ENCODE measurements around the gene EFHD2.
"Not testable (repeated sequence)": the region's sequence is repeated elsewhere in the genome, so short reads cannot be mapped to it uniquely, and the experiment has no call there.

Gene EFHD2

DNA sequence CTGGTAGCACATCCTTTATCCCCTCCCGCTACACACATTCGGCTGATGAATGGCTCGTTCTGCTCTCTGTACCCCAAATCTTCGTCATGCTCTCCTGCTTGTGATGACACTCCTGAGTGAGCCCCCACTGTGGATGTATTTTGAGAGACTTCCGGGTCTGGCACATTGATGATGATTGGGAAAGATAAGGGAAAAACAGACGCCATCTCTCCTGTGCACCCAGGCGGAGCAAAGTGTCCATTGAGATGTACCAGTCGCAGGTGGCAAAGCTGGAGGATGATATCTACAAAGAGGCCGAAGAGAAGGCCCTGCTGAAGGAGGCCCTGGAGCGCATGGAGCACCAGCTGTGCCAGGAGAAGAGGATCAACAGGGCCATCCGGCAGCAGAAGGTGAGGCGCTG is 27.9 kb upstream of the EFHD2 start:
- TF ChIP-seq POLR2A (IDR thresholded peaks at IDR 0.05; ENCODE audit: low read length): no peak
- no peak for TF ChIP-seq GATA1 (IDR thresholded peaks at IDR 0.05; ENCODE audit: low read depth, low read length)
- no peak for DNase-seq

DNA sequence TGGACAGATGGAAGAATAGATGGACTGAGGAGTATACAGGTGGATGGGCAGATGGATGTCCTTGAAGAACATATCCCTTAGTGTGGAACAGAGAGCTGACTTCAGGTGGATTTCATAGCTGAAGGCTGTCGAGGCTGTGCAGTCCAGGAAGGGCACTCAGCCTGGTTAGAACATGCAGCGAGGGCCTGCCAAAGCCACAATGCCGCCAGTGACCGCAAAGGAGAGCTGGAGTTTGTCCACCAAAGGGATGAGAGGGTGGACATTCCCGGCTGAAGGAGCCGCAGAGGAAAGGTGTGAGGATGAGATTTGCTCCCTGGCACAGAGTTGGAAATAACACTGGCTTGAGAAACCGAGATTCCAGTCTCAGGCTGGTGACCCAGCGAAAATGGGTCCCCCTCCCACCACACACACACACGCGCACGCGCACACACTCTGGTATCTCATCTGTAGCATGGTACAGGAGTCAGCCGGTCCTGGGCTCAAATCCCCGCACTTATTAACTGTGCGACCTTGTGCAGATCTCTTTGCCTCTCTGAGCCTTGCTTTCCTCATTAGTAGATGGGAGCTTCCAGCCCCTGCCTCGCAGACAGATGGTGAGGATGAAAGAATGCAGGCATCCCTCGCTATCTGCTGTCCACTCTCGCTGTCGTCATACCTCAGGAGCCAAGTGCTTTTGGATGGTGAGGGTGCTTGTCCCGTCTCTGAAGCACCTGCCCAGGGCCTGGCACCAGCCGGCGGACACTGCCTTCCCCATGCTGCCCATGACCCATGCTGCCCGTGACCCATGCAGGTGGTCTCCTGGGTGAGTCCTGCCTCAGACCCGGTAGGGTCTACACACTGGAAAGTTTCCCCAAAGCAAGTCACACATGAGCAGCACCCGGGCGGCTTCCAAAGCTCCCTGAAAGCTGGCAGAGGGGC is 26.8 kb upstream of the EFHD2 start:
- DNase-seq: no peak
- no peak for TF ChIP-seq GATA1 (IDR thresholded peaks at IDR 0.05; ENCODE audit: low read depth, low read length)
- TF ChIP-seq POLR2A (IDR thresholded peaks at IDR 0.05; ENCODE audit: low read length): no peak

DNA sequence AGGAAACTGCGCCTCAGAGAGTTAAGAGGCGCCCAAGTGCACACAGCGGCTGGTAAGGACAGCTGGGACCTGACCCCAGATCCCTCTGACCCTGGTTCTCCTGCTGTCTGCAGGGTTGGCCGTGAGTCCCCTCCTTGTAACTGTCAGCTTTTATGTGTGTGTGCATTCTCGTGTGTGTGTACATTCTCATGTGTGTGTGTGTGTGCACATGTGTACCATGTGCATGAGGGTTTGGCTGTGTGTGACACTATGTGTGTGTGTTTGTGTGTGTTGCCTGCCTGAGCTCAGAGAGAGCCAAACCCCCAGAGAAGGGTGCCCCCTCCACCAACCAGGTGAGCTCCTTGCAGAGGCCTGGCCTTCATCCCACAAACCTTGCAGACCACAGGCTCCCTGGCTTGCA is 25.9 kb upstream of the EFHD2 start:
- no peak for DNase-seq
- TF ChIP-seq POLR2A (IDR thresholded peaks at IDR 0.05; ENCODE audit: low read length): no peak
- no peak for TF ChIP-seq GATA1 (IDR thresholded peaks at IDR 0.05; ENCODE audit: low read depth, low read length)

DNA sequence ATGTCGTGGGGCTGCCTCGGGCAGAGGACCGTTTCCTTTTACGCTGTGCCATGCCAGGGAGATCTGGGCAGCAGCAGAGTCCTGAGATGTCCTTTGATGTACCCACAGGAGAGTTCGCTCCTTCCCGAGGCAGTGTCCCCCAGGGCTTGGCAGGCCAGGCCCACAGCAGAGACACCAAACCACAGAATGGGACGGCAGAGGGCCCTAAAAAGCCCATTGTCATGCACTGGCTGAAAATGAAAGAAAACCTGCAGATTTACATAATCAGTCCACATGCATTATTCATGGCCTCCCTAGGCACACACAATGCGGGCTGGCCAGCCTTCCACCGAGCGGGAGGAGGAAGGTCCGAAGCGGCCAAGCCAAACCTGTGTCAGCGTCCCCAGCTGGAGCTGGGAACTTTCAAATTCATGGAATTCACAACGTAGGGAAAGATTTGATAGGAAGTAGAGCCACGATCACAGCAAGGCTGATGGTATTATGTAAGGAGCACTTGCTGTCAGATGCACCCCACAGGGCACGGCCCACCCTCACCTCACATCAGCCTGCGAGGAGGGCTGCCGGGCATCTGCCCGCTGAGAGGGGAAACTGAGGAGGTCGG is 25.3 kb upstream of the EFHD2 start:
- no peak for TF ChIP-seq POLR2A (IDR thresholded peaks at IDR 0.05; ENCODE audit: low read length)
- no peak for TF ChIP-seq GATA1 (IDR thresholded peaks at IDR 0.05; ENCODE audit: low read depth, low read length)
- no peak for DNase-seq

DNA sequence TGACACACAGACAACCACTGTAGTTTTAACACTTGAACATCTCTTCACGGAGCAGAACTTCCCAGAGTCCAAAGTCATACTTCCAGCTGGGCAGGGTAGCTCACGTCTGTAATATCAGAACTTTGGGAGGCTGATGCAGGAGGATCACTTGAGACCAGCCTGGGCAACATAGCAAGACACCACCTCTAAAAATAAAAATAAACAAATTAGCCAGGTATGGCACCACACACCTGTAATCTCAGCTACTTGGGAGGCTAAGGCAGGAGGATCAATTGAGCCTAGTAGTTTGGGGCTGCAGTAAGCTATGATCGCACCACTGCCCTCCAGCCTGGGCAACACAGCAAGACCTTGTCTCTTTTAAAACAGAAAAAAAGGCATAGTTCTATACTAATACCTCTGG is 24.3 kb upstream of the EFHD2 start:
- TF ChIP-seq GATA1 (IDR thresholded peaks at IDR 0.05; ENCODE audit: low read depth, low read length) (no peak), POLR2A (IDR thresholded peaks at IDR 0.05; ENCODE audit: low read length) (no peak)

DNA sequence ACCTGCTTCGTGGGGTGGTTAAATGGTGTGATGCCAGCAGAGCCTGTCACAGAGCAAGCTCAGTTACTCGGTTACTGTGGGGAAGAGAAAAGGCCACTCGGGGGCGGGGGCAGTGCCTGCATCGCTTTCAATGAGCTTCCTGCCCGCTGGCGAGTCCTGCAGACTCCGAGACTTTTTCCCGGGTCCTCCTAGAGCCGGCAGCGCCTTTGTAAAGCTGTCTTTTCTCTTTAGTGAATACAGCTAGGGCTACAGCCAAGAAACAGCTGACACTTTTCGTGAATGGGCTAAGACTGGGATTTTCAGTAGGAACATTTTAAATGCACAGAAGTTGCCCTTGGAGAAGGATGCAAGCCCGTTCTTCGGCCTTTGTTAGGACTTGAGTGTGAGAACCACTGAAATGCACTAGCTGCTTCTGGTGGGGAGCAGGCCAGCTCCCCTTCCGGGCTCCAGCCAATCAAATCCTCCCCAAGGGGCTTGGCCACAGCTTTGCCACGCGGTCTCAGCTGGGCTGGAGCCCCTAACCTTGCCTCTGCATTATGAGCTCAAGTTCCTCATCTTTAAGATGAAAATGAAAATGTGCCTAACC is 23.4 kb upstream of the EFHD2 start:
- DNase-seq: no peak
- TF ChIP-seq GATA1 (IDR thresholded peaks at IDR 0.05; ENCODE audit: low read depth, low read length) (no peak), POLR2A (IDR thresholded peaks at IDR 0.05; ENCODE audit: low read length) (no peak)

More for the DNA sequence above, 24.3 kb upstream of the EFHD2 start:
- no peak for DNase-seq

DNA sequence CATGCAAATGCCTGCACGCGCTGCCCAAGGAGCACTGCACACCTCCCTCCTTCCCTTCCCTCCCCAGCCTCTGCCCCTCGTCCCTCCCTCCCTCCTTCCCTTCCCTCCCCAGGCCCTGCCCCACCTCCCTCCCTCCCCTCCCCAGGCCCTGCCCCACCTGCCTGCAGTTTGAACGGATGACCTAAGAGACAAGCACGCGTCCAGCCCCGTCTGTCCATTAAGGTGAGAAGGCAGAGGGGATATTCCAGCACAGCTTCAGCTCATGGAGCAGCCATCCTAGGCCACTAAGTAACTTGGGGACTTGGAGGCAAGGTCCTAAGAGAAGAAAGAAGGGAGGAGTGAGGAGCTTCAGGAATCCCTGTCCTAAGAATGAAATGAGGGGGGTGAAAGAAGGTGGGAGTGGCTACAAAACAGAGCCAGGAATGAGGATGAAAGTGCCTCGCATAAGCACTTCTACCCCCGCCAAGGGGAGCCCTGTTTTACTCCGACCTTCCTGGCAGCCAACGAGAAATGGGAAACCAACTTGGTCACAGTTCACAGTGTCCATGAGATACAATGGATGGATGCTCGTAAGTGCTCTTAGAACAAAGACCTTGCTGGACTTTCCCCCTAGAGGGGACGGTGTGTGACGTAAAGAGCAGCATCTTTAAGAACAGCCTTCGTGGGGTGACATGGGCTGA is 21.3 kb upstream of the EFHD2 start:
- no peak for DNase-seq
- TF ChIP-seq GATA1 (IDR thresholded peaks at IDR 0.05; ENCODE audit: low read depth, low read length): no peak
- TF ChIP-seq POLR2A (IDR thresholded peaks at IDR 0.05; ENCODE audit: low read length): no peak

DNA sequence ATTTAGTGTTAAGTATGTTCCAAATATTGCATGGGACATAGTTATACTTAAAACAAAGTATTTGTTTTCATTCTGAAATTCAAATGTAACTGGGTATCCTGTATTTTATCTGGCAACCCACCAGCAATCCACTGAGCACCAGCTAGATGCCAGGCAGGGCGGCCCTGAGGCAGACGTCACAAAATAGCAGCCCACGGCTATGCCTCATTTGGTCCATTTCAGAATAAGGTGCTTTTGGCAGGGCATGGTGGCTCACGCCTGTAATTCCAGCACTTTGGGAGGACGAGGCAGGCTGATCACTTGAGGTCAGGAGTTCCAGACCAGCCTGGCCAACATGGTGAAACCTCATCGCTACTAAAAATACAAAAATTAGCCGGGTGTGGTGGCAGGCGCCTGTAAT is 19.9 kb upstream of the EFHD2 start:
- DNase-seq: not testable (repeated sequence)

DNA sequence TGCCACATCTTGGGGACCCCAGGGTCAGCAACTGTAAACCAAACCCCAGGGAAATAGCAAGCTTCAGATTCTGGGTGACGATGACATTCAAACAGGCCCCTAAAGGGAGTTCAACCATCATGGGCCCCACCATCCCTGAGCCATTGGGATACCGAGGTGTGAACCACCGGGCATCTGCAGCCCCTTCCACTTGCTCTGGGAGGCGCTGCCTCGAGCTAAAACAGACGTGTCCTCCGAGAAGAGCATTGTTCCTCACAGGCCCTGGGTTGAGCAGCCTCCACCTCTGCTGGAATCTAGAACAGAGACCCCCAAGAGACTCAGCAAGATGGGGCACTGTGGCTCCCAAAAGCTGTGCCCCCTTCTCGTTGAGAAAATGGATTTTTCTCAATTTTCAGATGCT is 19.0 kb upstream of the EFHD2 start:
- DNase-seq: no peak
- TF ChIP-seq GATA1 (IDR thresholded peaks at IDR 0.05; ENCODE audit: low read depth, low read length) (no peak), POLR2A (IDR thresholded peaks at IDR 0.05; ENCODE audit: low read length) (no peak)

DNA sequence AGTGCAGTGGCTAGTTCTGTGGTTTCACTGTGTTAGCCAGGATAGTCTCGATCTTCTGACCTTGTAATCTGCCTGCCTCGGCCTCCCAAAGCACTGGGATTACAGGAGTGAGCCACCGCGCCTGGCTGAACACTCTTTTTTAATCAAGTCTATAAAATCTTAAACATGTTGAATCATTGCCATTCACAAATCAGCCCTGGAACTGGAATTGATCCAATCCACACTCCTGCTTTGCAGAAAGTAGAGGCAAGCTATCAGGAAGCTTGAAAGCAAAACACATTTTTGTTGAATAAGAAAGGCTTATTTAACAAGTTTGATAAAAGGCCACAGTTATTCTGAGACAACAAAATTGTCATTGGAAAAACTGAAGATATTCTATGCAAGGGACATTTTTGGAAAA is 18.3 kb upstream of the EFHD2 start:
- TF ChIP-seq POLR2A (IDR thresholded peaks at IDR 0.05; ENCODE audit: low read length) (no peak), GATA1 (IDR thresholded peaks at IDR 0.05; ENCODE audit: low read depth, low read length) (no peak)

DNA sequence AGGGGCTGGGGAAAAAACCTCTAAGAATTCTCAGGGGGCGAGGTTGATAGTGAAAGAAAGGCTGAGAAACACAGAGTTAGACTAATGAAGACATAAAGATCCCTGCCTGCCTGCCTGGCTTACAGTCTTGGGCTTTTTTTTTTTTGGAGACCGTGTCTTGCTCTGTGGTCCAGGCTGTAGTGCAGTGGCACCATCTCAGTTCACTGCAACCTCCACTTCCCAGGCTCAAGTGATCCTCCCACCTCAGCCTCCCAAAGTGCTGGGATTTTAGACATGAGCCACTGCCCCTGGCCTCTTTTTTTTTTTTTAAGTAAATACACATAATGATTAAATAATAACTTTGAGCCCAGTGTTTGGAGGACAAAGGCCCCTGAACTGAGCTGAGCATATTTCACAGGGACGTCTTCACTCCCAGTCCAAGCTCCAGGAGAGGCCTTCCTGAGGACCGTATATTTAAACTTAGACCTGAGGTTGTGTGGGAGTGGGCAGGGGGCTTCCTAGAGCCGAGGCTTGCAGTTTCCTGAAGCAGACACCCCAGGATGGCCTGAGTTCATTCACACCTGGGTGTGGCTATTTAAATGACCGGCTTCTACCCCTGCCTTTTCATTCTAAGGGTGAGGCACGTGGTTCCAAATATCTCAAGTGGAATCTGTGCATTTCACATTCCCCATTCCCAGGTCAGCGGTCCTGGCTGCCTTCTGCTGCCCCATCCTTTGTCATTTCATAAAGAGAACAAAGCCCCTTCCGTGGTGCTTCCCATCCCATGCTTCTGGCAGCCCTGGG is 16.0 kb upstream of the EFHD2 start:
- DNase-seq: no peak
- TF ChIP-seq POLR2A (IDR thresholded peaks at IDR 0.05; ENCODE audit: low read length): no peak
- TF ChIP-seq GATA1 (IDR thresholded peaks at IDR 0.05; ENCODE audit: low read depth, low read length): no peak

More for the DNA sequence above, 18.3 kb upstream of the EFHD2 start:
- DNase-seq: no peak

DNA sequence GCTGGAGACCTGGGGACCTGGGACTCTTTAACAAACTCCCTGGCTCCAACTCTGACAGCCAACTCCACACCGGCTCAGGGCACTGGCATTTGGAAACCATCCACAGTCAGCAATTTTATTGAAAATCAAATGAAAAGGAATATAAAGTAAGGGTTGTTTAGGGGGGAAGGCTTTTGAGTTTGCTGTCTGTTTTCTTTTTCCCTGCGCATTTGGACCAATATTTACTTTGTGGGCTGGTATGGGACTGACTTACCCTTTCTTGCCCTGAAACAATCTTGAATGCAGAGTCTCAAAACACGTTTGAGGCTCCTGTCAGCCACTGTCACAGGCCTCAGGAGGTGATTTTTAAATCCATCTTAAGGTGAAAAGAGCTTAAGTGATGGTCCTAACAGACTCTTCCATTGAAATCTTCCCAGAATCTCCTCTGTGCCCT is 15.4 kb upstream of the EFHD2 start:
- no peak for TF ChIP-seq POLR2A (IDR thresholded peaks at IDR 0.05; ENCODE audit: low read length)
- no peak for DNase-seq

DNA sequence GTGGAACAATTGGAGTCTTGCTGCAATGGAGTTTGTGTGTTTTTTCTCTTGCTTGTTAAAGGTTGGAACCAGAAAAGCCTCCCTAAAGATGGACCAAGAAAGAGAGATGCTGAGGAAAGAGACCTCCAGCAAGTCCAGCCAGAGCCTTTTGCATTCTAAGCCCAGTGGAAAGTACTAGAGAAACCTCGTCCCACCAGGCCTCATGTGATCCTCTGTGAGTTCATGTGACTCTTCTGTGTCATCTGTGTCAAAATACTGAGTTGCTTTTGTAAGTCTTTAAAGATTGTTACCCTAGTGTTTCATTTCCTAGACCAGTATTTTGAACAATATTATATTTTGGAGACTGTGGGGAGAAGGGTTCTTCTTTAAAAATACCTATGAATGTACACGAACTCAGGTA is 12.5 kb upstream of the EFHD2 start:
- DNase-seq: no peak
- TF ChIP-seq POLR2A (IDR thresholded peaks at IDR 0.05; ENCODE audit: low read length) (no peak), GATA1 (IDR thresholded peaks at IDR 0.05; ENCODE audit: low read depth, low read length) (no peak)

Measured in erythroblast (primary cell).